Measurements from ENCODE around the gene CHST3.

The CHST3 gene

DNA sequence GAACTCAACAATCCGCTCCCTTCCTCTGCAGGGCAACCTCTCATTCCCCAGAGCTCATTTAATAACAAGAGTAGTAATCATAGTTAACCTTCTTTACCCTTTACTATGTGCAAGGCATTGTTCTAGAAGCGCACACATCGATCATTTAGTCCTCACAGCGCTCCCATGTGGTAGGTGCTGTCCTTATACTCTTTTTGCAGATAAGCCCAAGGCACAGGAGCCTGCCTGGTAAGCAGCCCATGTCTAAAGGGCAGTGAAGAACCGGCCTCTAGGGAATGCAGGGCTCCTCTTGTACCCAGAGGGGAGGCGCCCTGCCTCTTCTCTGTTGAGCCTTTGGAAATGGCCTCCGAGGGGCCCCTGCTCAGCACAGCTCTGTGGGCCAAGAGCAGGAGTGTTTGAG is 14.3 kb downstream of the CHST3 start:
- TF ChIP-seq, protein P1, sequence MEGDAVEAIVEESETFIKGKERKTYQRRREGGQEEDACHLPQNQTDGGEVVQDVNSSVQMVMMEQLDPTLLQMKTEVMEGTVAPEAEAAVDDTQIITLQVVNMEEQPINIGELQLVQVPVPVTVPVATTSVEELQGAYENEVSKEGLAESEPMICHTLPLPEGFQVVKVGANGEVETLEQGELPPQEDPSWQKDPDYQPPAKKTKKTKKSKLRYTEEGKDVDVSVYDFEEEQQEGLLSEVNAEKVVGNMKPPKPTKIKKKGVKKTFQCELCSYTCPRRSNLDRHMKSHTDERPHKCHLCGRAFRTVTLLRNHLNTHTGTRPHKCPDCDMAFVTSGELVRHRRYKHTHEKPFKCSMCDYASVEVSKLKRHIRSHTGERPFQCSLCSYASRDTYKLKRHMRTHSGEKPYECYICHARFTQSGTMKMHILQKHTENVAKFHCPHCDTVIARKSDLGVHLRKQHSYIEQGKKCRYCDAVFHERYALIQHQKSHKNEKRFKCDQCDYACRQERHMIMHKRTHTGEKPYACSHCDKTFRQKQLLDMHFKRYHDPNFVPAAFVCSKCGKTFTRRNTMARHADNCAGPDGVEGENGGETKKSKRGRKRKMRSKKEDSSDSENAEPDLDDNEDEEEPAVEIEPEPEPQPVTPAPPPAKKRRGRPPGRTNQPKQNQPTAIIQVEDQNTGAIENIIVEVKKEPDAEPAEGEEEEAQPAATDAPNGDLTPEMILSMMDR (conservative IDR thresholded peaks at IDR 0.05; ENCODE audit: control insufficient read depth, insufficient read depth, low read depth, low read length), result no peak

DNA sequence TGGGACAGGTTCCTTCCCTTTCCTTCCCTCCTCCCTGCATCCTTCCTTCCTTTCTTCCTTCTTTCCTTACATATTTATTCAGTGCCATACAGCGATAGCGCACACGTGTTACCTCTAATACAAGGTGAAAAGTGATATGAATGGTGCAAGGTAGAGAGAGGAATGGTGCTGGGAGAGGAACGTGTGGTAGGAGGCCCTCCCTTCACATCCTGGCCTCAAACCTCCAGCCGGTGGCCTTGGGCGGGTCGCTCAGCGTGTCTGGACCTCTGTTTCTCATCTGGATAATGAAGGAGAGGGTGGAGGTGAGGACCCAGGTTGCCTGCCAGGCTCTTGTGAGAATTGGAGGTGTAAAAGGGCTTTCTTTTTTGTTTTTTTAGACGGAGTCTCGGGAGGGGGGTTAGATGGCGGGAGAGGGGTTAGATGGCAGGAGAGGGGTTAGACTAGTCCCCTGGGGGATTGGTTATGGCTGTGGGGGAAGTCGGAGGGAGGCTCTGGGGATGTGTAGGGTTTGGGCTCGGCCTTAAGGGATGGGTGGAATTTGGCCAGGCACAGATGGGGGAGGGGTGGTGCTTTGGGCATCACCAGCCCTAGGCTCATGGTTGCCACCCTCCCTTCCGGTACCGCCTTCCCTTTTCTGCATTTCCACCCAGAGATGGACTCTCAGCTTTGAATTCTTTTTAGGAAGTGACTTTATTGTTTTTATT is 14.9 kb downstream of the CHST3 start:
- TF ChIP-seq, protein P1 (conservative IDR thresholded peaks at IDR 0.05; ENCODE audit: control insufficient read depth, insufficient read depth, low read depth, low read length), result no peak
- no peak for DNase-seq (ENCODE audit: low read depth)
- H3K4me3 ChIP-seq (ENCODE audit: control insufficient read depth, low read depth, low read length), result no peak overlapping the region

More for the DNA sequence above, 14.3 kb downstream of the CHST3 start:
- H3K4me3 ChIP-seq (ENCODE audit: control insufficient read depth, low read depth, low read length), result no peak overlapping the region
- no peak for DNase-seq (ENCODE audit: low read depth)

GRCh38 chr10:71979692-71980062 is 15.5 kb downstream of the CHST3 start:
- TF ChIP-seq, protein P1 (conservative IDR thresholded peaks at IDR 0.05; ENCODE audit: control insufficient read depth, insufficient read depth, low read depth, low read length), result no peak
- DNase-seq (ENCODE audit: low read depth), result no peak
- H3K4me3 ChIP-seq (ENCODE audit: control insufficient read depth, low read depth, low read length), result no peak overlapping the region

DNA sequence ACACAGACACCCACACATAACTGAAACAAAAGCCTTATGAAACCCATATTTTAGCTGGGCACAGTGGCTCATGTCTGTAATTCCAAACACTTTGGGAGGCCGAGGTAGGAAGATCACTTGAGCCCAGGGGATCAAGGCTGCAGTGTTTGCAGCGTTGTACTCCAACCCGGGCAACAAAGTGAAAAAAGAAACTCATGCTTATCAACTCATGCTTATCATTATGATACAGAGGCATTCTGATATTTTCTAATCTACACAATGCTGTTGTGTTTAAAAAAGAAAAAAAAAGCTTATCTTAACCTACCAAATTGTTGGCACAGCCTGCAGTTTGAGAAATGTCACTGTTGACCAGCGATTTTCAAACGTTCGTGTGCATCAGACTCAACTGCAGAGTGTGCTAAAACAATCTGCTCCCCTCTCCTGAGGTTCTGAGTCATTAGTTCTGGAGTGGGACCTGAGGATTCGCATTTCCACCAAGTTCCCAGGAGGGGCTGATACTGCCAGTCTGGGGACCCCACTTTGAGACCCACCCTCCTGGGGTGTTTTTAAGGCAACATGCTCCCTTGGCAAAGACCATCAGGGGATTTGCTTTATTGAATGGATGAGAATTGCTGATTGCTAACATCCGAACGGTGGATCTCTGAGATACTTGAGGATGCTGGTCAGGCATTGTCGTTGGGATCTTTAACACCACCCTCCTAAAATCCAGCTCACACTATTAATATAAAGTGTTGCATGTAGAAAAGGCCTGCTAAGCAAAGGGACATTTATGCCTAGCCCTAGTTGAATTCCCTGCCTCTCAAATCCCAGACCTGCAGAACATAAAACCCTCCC is 16.2 kb downstream of the CHST3 start:
- DNase-seq (ENCODE audit: low read depth), result peak; percentile 45
- TF ChIP-seq, protein P1 (conservative IDR thresholded peaks at IDR 0.05; ENCODE audit: control insufficient read depth, insufficient read depth, low read depth, low read length), result no peak
- no peak overlapping the region for H3K4me3 ChIP-seq (ENCODE audit: control insufficient read depth, low read depth, low read length)

GRCh38 chr10:71981015-71981875 is 17.1 kb downstream of the CHST3 start:
- DNase-seq (ENCODE audit: low read depth), result peak; percentile 39
- TF ChIP-seq, protein P1 (conservative IDR thresholded peaks at IDR 0.05; ENCODE audit: control insufficient read depth, insufficient read depth, low read depth, low read length), result no peak
- no peak overlapping the region for H3K4me3 ChIP-seq (ENCODE audit: control insufficient read depth, low read depth, low read length)

GRCh38 chr10:71981876-71982230 is 17.7 kb downstream of the CHST3 start:
- no peak for DNase-seq (ENCODE audit: low read depth)
- H3K4me3 ChIP-seq (ENCODE audit: control insufficient read depth, low read depth, low read length), result no peak overlapping the region
- TF ChIP-seq, protein P1 (conservative IDR thresholded peaks at IDR 0.05; ENCODE audit: control insufficient read depth, insufficient read depth, low read depth, low read length), result no peak
